Measurements from ENCODE around the gene RBM17. TPM values are rescaled to one million over a fixed set of nuclear protein-coding genes. Genes with fewer than 3 reads are reported as not detected.
"Not testable (repeated sequence)": the region's sequence is repeated elsewhere in the genome, so short reads cannot be mapped to it uniquely, and the experiment has no call there.

Gene RBM17
- total RNA-seq, 1 donor from 2014 or later = 90.8 TPM

- Histone ChIP-seq H3K36me3 (no peaks in the 10 kb centered on the region), H3K27ac (no peak overlapping the region), H3K9me3 (no peaks in the 10 kb centered on the region), H3K4me3 (no peak overlapping the region), H3K4me1 (peaks cover 18% of the 10 kb centered on the region), H3K27me3 (ENCODE audit: low read depth) (peaks cover 7% of the 10 kb centered on the region)
- no peak for ATAC-seq
- intact Hi-C loops (cut with DNase I) = no loop called here
- no peak for DNase-seq
- no peak for TF ChIP-seq CTCF (IDR thresholded peaks at IDR 0.05)
Observed at GRCh38 chr10:6139470-6139869, 50.6 kb downstream of the RBM17 start.

- H3K4me3 ChIP-seq = peak overlapping the region; percentile 40
- ATAC-seq (no peak), DNase-seq (no peak)
Observed at GRCh38 chr10:6140141-6140841, 51.5 kb downstream of the RBM17 start.

GRCh38 chr10:6140965-6141295 is 52.1 kb downstream of the RBM17 start:
- H3K4me3 ChIP-seq = peak overlapping the region; percentile 40
- H3K9me3 ChIP-seq = no peaks in the 10 kb centered on the region
- DNase-seq = no peak
- TF ChIP-seq CTCF (IDR thresholded peaks at IDR 0.05) = no peak
- no peak overlapping the region for H3K27ac ChIP-seq
- peaks cover 7% of the 10 kb centered on the region for H3K27me3 ChIP-seq (ENCODE audit: low read depth)
- H3K36me3 ChIP-seq = no peaks in the 10 kb centered on the region
- intact Hi-C loops (cut with DNase I) = no loop called here
- no peak for ATAC-seq
- H3K4me1 ChIP-seq = peaks cover 25% of the 10 kb centered on the region

More at GRCh38 chr10:6140141-6140841, 51.5 kb downstream of the RBM17 start:
- TF ChIP-seq CTCF (IDR thresholded peaks at IDR 0.05) = no peak
- Histone ChIP-seq H3K27me3 (ENCODE audit: low read depth) (peaks cover 7% of the 10 kb centered on the region), H3K27ac (no peak overlapping the region), H3K9me3 (no peaks in the 10 kb centered on the region), H3K36me3 (no peaks in the 10 kb centered on the region), H3K4me1 (peaks cover 19% of the 10 kb centered on the region)
- intact Hi-C loops (cut with DNase I) = no loop called here

GRCh38 chr10:6141296-6142151 is 52.7 kb downstream of the RBM17 start:
- peaks cover 6% of the 10 kb centered on the region for H3K27me3 ChIP-seq (ENCODE audit: low read depth)
- no peaks in the 10 kb centered on the region for H3K36me3 ChIP-seq
- H3K27ac ChIP-seq = no peak overlapping the region
- H3K4me1 ChIP-seq = peaks cover 31% of the 10 kb centered on the region
- TF ChIP-seq CTCF (IDR thresholded peaks at IDR 0.05) = no peak
- intact Hi-C loops (cut with DNase I) = no loop called here
- ATAC-seq (no peak), DNase-seq (no peak)
- no peaks in the 10 kb centered on the region for H3K9me3 ChIP-seq
- peak overlapping the region; percentile 40 for H3K4me3 ChIP-seq

GRCh38 chr10:6142186-6142585 is 53.4 kb downstream of the RBM17 start:
- H3K9me3 ChIP-seq; ATAC-seq; H3K36me3 ChIP-seq; H3K27me3 ChIP-seq (ENCODE audit: low read depth); H3K27ac ChIP-seq; intact Hi-C loops (cut with DNase I); H3K4me3 ChIP-seq; DNase-seq: not testable (repeated sequence)
- H3K4me1 ChIP-seq = peaks cover 35% of the 10 kb centered on the region

GRCh38 chr10:6142644-6143043 is 53.8 kb downstream of the RBM17 start:
- intact Hi-C loops (cut with DNase I) = no loop called here
- H3K4me1 ChIP-seq = peaks cover 35% of the 10 kb centered on the region
- DNase-seq (no peak), ATAC-seq (no peak)
- H3K27ac ChIP-seq = no peak overlapping the region
- no peak overlapping the region for H3K4me3 ChIP-seq
- no peaks in the 10 kb centered on the region for H3K27me3 ChIP-seq (ENCODE audit: low read depth)
- no peaks in the 10 kb centered on the region for H3K9me3 ChIP-seq
- TF ChIP-seq CTCF (IDR thresholded peaks at IDR 0.05) = no peak
- no peaks in the 10 kb centered on the region for H3K36me3 ChIP-seq
